ENCODE results near the gene SOX8. TPM values are rescaled to one million over a fixed set of nuclear protein-coding genes. Genes with fewer than 3 reads are reported as not detected.

SOX8 gene
- total RNA-seq, 1 donor from 2014 or later = 0.18 TPM

DNA sequence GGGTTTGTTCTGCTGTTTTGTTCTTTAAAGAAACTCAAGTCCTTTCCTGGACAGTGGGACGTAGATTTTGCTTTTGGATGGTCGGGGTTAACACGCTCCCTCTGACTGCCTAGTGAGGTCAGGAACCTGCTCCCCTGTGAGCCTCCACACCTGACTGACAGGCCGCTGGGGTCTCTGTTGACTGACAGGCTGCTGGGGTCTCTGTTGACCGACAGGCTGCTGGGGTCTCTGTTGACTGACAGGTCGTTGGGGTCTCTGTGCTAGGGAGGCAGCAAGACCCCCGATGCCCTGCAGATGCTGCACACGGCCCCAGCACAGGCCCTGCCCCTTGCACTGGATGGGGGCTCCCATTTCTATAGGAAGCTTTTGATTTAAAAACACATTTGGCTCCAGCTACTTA is 44.3 kb upstream of the SOX8 start:
- POLR2A ChIA-PET = no interaction called here
- intact Hi-C loops (cut with micrococcal nuclease) = no loop called here
- CTCF ChIA-PET = no interaction called here
- H3K36me3 Mint-ChIP-seq (ENCODE audit: low read depth) = peaks cover 55% of the 10 kb centered on the region
- peaks cover 9% of the 10 kb centered on the region for H3K9me3 Mint-ChIP-seq
- ATAC-seq (ENCODE audit: low read depth) = no peak
- H3K27me3 Mint-ChIP-seq = no peaks in the 10 kb centered on the region
- no peak overlapping the region for H3K4me3 Mint-ChIP-seq
- DNase-seq = no peak
- TF ChIP-seq, protein P1, sequence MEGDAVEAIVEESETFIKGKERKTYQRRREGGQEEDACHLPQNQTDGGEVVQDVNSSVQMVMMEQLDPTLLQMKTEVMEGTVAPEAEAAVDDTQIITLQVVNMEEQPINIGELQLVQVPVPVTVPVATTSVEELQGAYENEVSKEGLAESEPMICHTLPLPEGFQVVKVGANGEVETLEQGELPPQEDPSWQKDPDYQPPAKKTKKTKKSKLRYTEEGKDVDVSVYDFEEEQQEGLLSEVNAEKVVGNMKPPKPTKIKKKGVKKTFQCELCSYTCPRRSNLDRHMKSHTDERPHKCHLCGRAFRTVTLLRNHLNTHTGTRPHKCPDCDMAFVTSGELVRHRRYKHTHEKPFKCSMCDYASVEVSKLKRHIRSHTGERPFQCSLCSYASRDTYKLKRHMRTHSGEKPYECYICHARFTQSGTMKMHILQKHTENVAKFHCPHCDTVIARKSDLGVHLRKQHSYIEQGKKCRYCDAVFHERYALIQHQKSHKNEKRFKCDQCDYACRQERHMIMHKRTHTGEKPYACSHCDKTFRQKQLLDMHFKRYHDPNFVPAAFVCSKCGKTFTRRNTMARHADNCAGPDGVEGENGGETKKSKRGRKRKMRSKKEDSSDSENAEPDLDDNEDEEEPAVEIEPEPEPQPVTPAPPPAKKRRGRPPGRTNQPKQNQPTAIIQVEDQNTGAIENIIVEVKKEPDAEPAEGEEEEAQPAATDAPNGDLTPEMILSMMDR (IDR thresholded peaks at IDR 0.05) = no peak
- no peaks in the 10 kb centered on the region for H3K4me1 Mint-ChIP-seq
- no peak overlapping the region for H3K27ac Mint-ChIP-seq

GRCh38 chr16:937723-938122 is 43.8 kb upstream of the SOX8 start:
- H3K4me3 Mint-ChIP-seq = no peak overlapping the region
- ChIA-PET POLR2A (no interaction called here), CTCF (no interaction called here)
- H3K36me3 Mint-ChIP-seq (ENCODE audit: low read depth) = peaks cover 57% of the 10 kb centered on the region
- peaks cover 11% of the 10 kb centered on the region for H3K9me3 Mint-ChIP-seq
- no peaks in the 10 kb centered on the region for H3K27me3 Mint-ChIP-seq
- H3K27ac Mint-ChIP-seq = no peak overlapping the region
- intact Hi-C loops (cut with micrococcal nuclease) = no loop called here
- DNase-seq (no peak), ATAC-seq (ENCODE audit: low read depth) (no peak)
- TF ChIP-seq, protein P1 (IDR thresholded peaks at IDR 0.05) = no peak
- H3K4me1 Mint-ChIP-seq = no peaks in the 10 kb centered on the region

DNA sequence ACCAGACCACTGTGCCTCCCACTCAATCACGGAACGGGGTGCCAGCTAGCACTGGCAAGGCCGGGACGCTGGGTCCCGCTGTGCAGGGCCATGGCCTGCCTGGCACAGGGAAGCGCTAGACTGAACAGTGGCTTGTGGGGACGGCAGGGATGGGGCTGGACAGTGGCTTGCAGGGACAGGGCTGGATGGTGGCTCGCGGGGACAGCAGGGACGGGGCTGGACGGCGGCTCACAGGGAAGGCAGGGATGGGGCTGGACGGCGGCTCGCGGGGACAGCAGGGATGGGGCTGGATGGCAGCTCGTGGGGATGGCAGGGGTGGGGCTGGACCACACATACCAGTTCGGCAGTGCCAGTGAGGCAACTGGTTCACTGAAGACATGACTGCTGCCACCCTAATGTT is 43.4 kb upstream of the SOX8 start:
- Mint-ChIP-seq H3K4me1 (no peaks in the 10 kb centered on the region), H3K27ac (no peak overlapping the region), H3K36me3 (ENCODE audit: low read depth) (peaks cover 54% of the 10 kb centered on the region), H3K9me3 (peaks cover 12% of the 10 kb centered on the region), H3K4me3 (no peak overlapping the region), H3K27me3 (no peaks in the 10 kb centered on the region)
- ChIA-PET CTCF (no interaction called here), POLR2A (no interaction called here)
- intact Hi-C loops (cut with micrococcal nuclease) = no loop called here
- DNase-seq (no peak), ATAC-seq (ENCODE audit: low read depth) (no peak)
- TF ChIP-seq, protein P1 (IDR thresholded peaks at IDR 0.05) = no peak

GRCh38 chr16:938752-939151 is 42.8 kb upstream of the SOX8 start:
- Mint-ChIP-seq H3K36me3 (ENCODE audit: low read depth) (peaks cover 52% of the 10 kb centered on the region), H3K4me1 (no peaks in the 10 kb centered on the region), H3K27ac (no peak overlapping the region), H3K4me3 (no peak overlapping the region), H3K9me3 (peaks cover 14% of the 10 kb centered on the region), H3K27me3 (no peaks in the 10 kb centered on the region)
- intact Hi-C loops (cut with micrococcal nuclease) = no loop called here
- ChIA-PET CTCF (no interaction called here), POLR2A (no interaction called here)
- ATAC-seq (ENCODE audit: low read depth) (no peak), DNase-seq (no peak)
- TF ChIP-seq, protein P1 (IDR thresholded peaks at IDR 0.05) = no peak

- Mint-ChIP-seq H3K36me3 (ENCODE audit: low read depth) (peaks cover 52% of the 10 kb centered on the region), H3K4me3 (no peak overlapping the region), H3K27ac (no peak overlapping the region)
These were observed 42.3 kb upstream of the SOX8 start for GRCh38 chr16:939311-939710.

More at GRCh38 chr16:939311-939710, 42.3 kb upstream of the SOX8 start:
- TF ChIP-seq, protein P1 (IDR thresholded peaks at IDR 0.05) = no peak
- intact Hi-C loops (cut with micrococcal nuclease) = no loop called here
- CTCF ChIA-PET = no interaction called here
- ATAC-seq (ENCODE audit: low read depth) (no peak), DNase-seq (no peak)
- POLR2A ChIA-PET = no interaction called here
- Mint-ChIP-seq H3K27me3 (no peaks in the 10 kb centered on the region), H3K9me3 (peaks cover 15% of the 10 kb centered on the region), H3K4me1 (no peaks in the 10 kb centered on the region)

Measured in activated B cell treated with CpG ODN at 0.5 μM for 24 hours (primary cell).